ENCODE results near the gene LINC00632. TPM values are rescaled to one million over a fixed set of nuclear protein-coding genes. Genes with fewer than 3 reads are reported as not detected.

Gene LINC00632
- total and polyA plus RNA-seq, 8 donors, result 0.25 to 45.4 (median 4.2) TPM

GRCh38 chrX:140723121-140723715 is 13.7 kb downstream of the LINC00632 start:
- Histone ChIP-seq H3K4me1 (no peaks in the 10 kb centered on the region), H3K36me3 (no peaks in the 10 kb centered on the region), H3K27ac (no peak overlapping the region), H3K9me3 (no peaks in the 10 kb centered on the region), H3K4me3 (no peak overlapping the region), H3K27me3 (peaks cover 0 to 4% (median 0%) of the 10 kb centered on the region in 3 donors)
- intact Hi-C loops (cut with DNase I; ENCODE audit: low total_unique reads), result no loop called here
- no peak for TF ChIP-seq POLR2AphosphoS5 (IDR thresholded peaks at IDR 0.05)
- TF ChIP-seq EP300 (IDR thresholded peaks at IDR 0.05), result no peak
- TF ChIP-seq CTCF (IDR thresholded peaks at IDR 0.05), result no peak
- 50 to 77% (median 59%) methylated on average over 4 of the region's 4 CpGs for WGBS, 5 donors
- DNase-seq, result peak in 1 of 2 donors; percentile 28

DNA sequence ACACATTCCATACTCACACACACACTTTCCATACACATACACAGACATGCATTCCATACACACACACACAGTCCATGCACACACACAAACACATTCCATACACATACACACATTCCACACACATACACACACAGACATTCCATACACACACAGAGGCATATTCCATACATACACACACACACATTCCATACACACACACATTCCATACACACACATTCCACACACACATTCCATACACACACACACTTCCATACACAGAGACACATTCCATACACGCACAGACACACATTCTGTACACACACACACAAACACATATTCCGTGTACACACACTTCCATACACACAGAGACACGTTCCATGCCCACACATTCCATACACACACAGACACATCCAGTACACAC is 14.8 kb downstream of the LINC00632 start:
- 87 to 99% (median 89%) methylated on average over 3 of the region's 3 CpGs for WGBS, 5 donors
- Histone ChIP-seq H3K27me3 (peaks cover 0 to 4% (median 0%) of the 10 kb centered on the region in 3 donors), H3K36me3 (no peaks in the 10 kb centered on the region), H3K9me3 (no peaks in the 10 kb centered on the region), H3K4me3 (no peak overlapping the region), H3K27ac (no peak overlapping the region), H3K4me1 (no peaks in the 10 kb centered on the region)
- intact Hi-C loops (cut with DNase I; ENCODE audit: low total_unique reads), result no loop called here
- TF ChIP-seq EP300 (IDR thresholded peaks at IDR 0.05) (no peak), POLR2A (IDR thresholded peaks at IDR 0.05) (peak in 1 of 4 donors; percentile 30)
- peak in 1 of 2 donors; percentile 6 for DNase-seq

GRCh38 chrX:140724736-140725135 is 15.2 kb downstream of the LINC00632 start:
- Histone ChIP-seq H3K4me1 (no peaks in the 10 kb centered on the region), H3K4me3 (no peak overlapping the region), H3K36me3 (no peaks in the 10 kb centered on the region), H3K27me3 (peaks cover 0 to 4% (median 0%) of the 10 kb centered on the region in 3 donors), H3K9me3 (no peaks in the 10 kb centered on the region), H3K27ac (no peak overlapping the region)
- WGBS, 5 donors, result 64 to 93% (median 73%) methylated on average over 3 of the region's 3 CpGs
- intact Hi-C loops (cut with DNase I; ENCODE audit: low total_unique reads), result no loop called here
- DNase-seq, result peak in 1 of 2 donors; percentile 16
- TF ChIP-seq EP300 (IDR thresholded peaks at IDR 0.05) (no peak), POLR2A (IDR thresholded peaks at IDR 0.05) (no peak), CTCF (IDR thresholded peaks at IDR 0.05) (no peak), POLR2AphosphoS5 (IDR thresholded peaks at IDR 0.05) (no peak)

- no peaks in the 10 kb centered on the region for H3K9me3 ChIP-seq
- no peak for TF ChIP-seq CTCF (IDR thresholded peaks at IDR 0.05)
- TF ChIP-seq POLR2AphosphoS5 (IDR thresholded peaks at IDR 0.05), result no peak
- no peak for TF ChIP-seq EP300 (IDR thresholded peaks at IDR 0.05)
- no peak for TF ChIP-seq POLR2A (IDR thresholded peaks at IDR 0.05)
- intact Hi-C loops (cut with DNase I; ENCODE audit: low total_unique reads), result no loop called here
- no peaks in the 10 kb centered on the region for H3K36me3 ChIP-seq
- WGBS, 5 donors, result 84 to 100% (median 97%) methylated on average over 4 of the region's 4 CpGs
- no peak overlapping the region for H3K27ac ChIP-seq
- H3K4me1 ChIP-seq, result no peaks in the 10 kb centered on the region
- no peak for DNase-seq
- H3K27me3 ChIP-seq, result peaks cover 0 to 4% (median 0%) of the 10 kb centered on the region in 3 donors
- no peak overlapping the region for H3K4me3 ChIP-seq
Measured at GRCh38 chrX:140725500-140725899, 15.9 kb downstream of the LINC00632 start.

DNA sequence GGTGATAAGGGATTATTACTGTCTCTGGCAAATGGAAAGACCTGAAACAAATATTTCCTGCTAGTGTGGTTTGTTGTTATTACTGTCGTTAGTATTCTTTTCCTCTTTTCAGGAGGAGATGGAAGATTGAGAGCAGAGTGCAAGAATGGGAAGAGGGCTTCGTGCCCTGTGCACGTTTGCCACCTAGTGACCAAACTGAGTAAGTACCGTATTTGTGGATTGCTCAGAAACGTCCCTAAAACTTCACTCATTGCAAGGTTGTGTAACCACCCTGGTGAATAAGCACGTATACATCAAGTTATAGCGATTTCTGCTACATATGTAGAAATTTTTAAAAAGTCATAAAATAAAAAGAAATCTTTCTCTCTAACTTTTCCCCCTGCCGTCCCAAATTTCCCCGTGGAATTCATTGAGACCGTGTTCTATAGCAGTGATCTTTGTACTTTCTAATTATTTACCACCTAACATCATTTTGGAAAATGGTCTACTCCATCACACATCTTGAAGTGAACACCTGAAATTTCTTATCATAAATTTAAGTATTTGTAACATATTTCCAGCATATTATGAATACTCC is 24.3 kb downstream of the LINC00632 start:
- Histone ChIP-seq H3K4me1 (no peaks in the 10 kb centered on the region), H3K36me3 (no peaks in the 10 kb centered on the region), H3K27ac (no peak overlapping the region), H3K4me3 (no peak overlapping the region), H3K9me3 (no peaks in the 10 kb centered on the region), H3K27me3 (no peaks in the 10 kb centered on the region)
- intact Hi-C loops (cut with DNase I; ENCODE audit: low total_unique reads), result no loop called here
- DNase-seq, result peak in 1 of 2 donors; percentile 72
- WGBS, 5 donors, result 20 to 24% (median 23%) methylated on average over 10 of the region's 10 CpGs
- TF ChIP-seq POLR2AphosphoS5 (IDR thresholded peaks at IDR 0.05) (no peak), CTCF (IDR thresholded peaks at IDR 0.05) (peak in 5 of 7 experiments; percentile 15 to 70 (median 34)), POLR2A (IDR thresholded peaks at IDR 0.05) (no peak)

Data from stomach (tissue), 9 donors.